NCI-H345 treated with DMSO at 0.1 percent for 48 hours (cell line): ENCODE measurements around the gene CFAP410.
"Not testable (repeated sequence)": the region's sequence is repeated elsewhere in the genome, so short reads cannot be mapped to it uniquely, and the experiment has no call there.

Experiments used
- DNase-seq: peaks from one replicate; lab custom pipeline; 2025; ENCODE audit not compliant: unreplicated experiment; lab: John Stamatoyannopoulos, UW

CFAP410 gene

GRCh38 chr21:44288251-44289110 is 50.7 kb downstream of the CFAP410 start:
- no peak for DNase-seq

DNA sequence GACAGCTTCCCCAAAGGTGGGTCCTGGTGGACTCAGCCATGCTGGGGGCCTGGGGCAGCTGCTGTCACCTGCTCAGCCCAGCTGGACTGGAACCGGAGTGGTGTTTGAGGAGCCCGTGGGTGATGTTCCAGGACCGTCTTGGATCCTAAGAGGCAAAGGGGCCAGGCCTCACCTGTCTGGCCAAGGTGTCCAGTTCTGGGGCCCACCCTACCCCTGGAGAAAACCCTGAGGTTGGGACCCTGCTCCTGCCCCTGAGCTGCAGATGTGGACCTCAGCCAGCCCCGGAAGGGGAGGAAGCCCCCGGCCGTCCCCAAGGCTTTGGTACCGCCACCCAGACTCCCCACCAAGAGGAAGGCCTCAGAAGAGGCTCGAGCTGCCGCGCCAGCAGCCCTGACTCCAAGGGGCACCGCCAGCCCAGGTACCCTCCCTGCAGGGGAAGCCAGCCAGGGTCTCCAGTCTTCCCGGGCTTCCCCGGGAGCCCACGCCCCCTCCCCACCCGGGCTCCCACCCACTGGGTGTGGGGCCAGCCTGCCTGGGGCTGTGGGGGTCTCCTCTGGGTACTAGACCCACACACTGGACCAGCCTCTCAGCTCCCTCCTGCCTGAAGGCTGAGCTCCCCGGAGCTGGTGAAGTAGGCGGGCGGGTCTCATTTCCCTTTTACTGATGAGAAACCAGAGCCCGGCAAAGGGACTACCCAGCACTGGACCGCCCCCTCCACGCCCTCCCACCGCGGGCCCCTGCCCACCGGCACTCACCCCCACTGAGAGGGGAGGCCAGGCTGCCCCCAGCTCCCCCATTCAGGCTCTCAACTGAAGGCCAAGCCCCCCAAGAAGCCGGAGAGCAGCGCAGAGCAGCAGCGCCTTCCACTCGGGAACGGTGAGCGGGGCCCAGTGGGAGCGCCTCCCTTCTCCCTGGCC is 52.2 kb downstream of the CFAP410 start:
- no peak for DNase-seq

DNA sequence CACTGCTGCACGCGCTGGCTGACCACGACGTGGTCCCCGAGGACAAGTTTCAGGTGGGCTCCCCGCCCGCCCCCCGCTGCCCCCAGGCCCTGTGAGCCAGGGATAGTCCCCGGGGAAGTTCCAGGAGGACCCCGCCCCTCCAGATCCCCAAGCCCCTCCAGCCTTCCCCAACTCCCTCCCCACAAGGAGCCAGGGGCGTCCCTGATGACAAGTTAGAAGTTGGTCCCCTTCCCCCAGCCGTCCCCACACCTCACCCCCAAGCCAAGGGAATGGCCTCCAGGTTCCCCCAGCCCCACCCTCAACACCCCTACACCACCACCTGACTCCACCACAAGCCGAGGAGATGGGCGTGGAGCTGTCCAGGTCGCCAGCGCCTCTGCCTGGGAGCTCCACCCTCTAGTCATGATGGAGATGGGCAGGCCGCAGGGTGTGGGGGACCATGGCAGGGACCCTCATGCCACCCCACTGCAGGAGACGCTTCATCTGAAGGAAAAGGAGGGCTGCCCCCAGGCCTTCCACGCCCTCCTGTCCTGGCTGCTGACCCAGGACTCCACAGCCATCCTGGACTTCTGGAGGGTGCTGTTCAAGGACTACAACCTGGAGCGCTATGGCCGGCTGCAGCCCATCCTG is 53.0 kb downstream of the CFAP410 start:
- no peak for DNase-seq

DNA sequence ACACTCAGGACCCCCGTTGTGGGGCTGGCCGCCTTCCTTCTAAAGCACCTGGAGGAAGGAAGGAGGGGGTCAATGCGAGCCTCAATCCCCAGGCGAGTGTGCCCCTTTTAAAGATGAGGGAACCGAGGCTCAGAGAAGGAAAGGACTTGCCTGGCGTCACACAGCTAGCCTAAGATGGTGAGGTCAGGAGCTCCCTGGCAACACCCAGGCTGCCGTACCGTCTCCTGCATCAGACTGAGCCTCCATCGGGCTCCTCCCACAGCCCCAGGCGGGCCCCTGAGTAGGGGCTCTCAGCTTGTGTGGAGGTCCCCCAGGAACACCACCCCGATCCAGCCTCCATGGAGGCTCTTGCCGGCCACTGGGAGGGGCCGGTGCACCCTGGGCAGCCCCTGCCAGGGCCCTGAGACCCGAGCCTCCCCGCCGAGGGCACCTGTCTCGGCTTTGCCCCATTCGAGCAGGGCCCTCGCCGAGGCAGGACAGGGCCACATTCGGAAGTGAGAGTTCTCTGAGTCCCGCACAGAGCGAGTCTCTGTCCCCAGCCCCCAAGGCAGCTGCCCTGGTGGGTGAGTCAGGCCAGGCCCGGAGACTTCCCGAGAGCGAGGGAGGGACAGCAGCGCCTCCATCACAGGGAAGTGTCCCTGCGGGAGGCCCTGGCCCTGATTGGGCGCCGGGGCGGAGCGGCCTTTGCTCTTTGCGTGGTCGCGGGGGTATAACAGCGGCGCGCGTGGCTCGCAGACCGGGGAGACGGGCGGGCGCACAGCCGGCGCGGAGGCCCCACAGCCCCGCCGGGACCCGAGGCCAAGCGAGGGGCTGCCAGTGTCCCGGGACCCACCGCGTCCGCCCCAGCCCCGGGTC is 53.8 kb downstream of the CFAP410 start, which contains the start of gene AIRE:
TSS of gene AIRE (plus strand) at position 739 of the 855 bp plus-strand sequence. CDS start 131 bp downstream, outside the sequence.
- DNase-seq = no peak

- DNase-seq = no peak
Measured at GRCh38 chr21:44283948-44284347, 55.2 kb downstream of the CFAP410 start.

DNA sequence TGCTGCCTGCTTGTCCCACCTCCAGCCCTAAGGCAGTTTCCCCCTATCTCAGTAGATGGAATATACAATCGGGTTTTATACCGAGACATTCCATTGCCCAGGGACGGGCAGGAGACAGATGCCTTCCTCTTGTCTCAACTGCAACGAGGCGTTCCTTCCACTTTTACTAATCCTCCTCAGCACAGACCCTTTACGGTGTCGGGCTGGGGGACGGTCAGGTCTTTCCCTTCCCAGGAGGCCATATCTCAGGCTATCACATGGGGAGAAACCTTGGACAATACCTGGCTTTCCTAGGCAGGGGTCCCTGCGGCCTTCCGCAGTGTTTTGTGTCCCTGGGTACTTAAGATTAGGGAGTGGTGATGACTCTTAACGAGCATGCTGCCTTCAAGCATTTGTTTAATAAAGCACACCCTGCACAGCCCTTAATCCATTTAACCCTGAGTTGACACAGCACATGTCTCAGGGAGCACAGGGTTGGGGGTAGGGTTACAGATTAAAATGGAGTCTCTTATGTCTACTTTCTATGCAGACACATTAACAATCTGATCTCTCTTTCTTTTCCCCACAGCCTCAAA is 55.9 kb downstream of the CFAP410 start:
- not testable (repeated sequence) for DNase-seq

DNA sequence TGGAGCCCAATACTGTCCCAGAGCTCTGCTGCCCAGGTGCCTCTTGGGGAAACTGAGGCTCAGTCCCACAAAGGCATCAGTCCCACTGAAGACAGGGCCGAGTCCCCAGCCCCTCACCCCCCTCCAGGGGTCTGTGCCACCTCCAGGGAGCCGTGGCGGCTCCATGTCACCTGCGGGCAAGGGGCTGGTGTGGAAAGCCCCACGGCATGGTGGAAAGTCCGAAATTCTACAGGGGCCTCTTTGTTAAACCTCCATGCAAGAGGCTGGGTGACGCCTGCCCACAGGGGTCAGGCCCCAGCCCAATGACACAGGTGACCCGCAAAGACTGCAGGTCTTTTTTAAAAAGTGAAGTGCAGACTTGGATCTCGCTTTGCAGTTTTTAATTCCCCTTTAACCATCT is 56.8 kb downstream of the CFAP410 start:
- DNase-seq = no peak

DNA sequence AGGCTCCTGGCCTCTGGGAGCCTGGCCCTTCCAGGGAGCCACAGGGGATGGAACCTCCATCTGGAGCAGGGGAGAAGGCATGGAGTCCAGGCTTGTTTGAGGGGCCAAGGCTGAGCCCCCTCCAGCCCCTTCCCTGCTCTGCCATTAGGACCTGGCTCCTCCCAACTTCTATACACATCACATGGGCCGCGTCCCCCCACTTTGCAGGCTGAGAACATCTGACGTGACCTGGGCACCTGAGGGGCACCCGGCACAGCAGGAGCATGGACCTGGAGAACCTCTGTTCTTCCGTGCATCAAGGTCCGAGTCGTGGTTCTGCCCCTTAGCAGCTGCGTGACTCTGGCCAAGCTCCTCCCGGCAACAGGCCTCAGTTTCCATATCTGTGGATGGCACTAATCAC is 57.4 kb downstream of the CFAP410 start:
- no peak for DNase-seq

GRCh38 chr21:44279354-44280260 is 59.6 kb downstream of the CFAP410 start:
- DNase-seq = peak; percentile 60
